Tibial nerve (tissue), 3 donors: ENCODE data around the gene UBE2F.

Source experiments
- POLR2A ChIP-seq, 2 donors: fragments of 450-650 bp; IDR thresholded peaks; one replicate each; pipeline ENCODE4 v1.6.1; 2017; ENCODE audit warnings: antibody characterized with exemption in 2 of 2, mild to moderate bottlenecking in 2 of 2, moderate library complexity in 2 of 2
- TF ChIP-seq, protein P1 (sequence below), 5 experiments: fragments of 200-600 bp in 3 of 5; fragments of 450-650 bp in 2 of 5; sonication (generic) in 3 of 5; IDR thresholded peaks; one replicate each; pipeline ENCODE4 v1.5.1; 2016 to 2019; ENCODE audit warnings: antibody characterized with exemption in 5 of 5, mild to moderate bottlenecking in 3 of 5, moderate library complexity in 2 of 5

DNA sequence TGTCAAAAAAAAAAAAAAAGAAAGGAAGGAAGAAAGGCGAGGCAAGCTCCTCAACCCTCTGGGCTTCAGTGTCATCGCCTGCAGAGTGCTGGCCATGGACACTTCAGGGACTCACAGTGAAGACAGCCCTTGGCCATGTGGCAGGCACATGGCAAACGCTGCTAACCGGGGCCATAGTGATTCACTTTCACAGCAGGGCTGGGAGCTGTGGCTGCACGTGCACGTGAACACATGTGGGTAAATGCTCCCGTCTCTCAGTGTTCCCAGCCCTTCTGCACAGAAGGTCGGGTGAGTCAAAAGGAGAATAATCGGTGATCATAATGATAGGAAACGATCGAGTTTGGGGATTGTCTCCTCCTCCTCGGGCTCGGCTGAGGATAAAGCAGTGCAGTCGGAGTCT is 46.1 kb upstream of the UBE2F start:
- TF ChIP-seq, protein P1, sequence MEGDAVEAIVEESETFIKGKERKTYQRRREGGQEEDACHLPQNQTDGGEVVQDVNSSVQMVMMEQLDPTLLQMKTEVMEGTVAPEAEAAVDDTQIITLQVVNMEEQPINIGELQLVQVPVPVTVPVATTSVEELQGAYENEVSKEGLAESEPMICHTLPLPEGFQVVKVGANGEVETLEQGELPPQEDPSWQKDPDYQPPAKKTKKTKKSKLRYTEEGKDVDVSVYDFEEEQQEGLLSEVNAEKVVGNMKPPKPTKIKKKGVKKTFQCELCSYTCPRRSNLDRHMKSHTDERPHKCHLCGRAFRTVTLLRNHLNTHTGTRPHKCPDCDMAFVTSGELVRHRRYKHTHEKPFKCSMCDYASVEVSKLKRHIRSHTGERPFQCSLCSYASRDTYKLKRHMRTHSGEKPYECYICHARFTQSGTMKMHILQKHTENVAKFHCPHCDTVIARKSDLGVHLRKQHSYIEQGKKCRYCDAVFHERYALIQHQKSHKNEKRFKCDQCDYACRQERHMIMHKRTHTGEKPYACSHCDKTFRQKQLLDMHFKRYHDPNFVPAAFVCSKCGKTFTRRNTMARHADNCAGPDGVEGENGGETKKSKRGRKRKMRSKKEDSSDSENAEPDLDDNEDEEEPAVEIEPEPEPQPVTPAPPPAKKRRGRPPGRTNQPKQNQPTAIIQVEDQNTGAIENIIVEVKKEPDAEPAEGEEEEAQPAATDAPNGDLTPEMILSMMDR (IDR thresholded peaks at IDR 0.05) = no peak
- no peak for TF ChIP-seq POLR2A (IDR thresholded peaks at IDR 0.05)
